GM12891 (cell line): ENCODE results near the gene CABCOCO1.

Source experiments
- POLR2A ChIP-seq: IDR thresholded peaks from 2 replicates; pipeline ENCODE4 v1.6.1; 2011; ENCODE audit warnings: low read depth, low read length, control low read depth
- POLR2AphosphoS5 ChIP-seq: IDR thresholded peaks from 2 replicates; pipeline ENCODE4 v1.6.1; 2011; ENCODE audit warnings: low read depth, low read length, control low read depth
- POU2F2 ChIP-seq: IDR thresholded peaks from 2 replicates; pipeline ENCODE4 v1.6.1; 2011; ENCODE audit warnings: low read depth, mild to moderate bottlenecking, control low read depth, low read length, moderate library complexity
- TAF1 ChIP-seq: IDR thresholded peaks from 2 replicates; pipeline ENCODE4 v1.6.1; 2011; ENCODE audit warnings: low read depth, low read length, control low read depth

DNA sequence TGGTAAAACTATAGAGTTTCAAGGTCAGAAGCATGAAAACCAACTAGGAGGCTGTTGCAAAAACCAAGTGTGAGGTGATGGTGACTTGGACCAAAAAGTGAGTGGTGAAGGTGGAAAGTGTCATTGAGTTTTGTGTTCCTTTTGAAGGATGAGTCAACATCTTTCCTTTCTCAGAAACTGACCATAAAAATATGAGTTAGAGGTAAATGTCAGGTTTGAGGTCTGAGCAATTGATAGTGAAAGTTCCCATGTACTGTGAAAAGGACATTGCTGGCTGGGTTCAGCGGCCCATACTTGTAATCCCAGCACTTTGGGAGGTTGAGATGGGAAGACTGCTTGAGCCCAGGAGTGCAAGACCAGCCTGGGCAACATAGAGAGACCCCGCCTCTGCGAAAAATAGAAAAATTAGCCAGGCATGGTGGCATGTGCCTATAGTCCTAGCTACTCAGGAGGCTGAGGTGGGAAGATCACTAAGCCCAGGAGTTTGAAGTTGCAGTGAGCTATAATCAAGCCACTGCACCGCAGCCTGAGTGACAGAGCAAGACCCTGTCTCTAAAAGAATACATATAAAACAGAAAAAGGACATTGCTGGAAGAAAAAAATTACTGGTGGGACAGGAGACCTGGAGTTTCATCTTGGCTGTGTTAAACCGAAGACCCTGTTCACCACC, 149.5 kb downstream of the CABCOCO1 start:
- TF ChIP-seq POLR2A (no peak), POLR2AphosphoS5 (no peak), TAF1 (no peak), POU2F2 (no peak)
